ENCODE results near the gene NUMB. TPM values are rescaled to one million over a fixed set of nuclear protein-coding genes. Genes with fewer than 3 reads are reported as not detected.

Gene NUMB
- total RNA-seq, 1 donor from 2014 or later = 33.1 TPM

DNA sequence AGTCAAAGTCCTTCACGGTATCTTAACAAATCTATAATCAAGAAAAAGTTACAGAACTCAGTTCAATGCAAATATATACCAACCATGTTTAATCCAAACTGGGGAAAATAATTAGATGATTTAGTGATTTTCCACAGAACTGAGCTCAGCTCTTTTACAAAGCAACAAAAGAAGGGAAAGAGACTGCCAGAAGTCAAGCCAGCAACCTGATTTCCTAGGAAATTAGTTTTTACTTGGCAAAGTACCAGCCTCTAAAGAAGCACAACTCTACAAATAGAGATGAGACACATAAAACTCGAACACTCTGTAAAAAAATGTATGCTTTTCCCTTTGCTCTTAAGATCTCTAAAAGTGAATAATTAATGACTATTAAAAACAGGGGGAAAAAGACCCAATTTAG is 19.4 kb downstream of the NUMB start:
- DNase-seq (ENCODE audit: low read depth) = no peak
- no peaks in the 10 kb centered on the region for H3K36me3 ChIP-seq (ENCODE audit: control insufficient read depth, insufficient read depth, low read length)
- TF ChIP-seq CTCF (IDR thresholded peaks at IDR 0.05; ENCODE audit: insufficient read depth, low read length, poor library complexity, severe bottlenecking) = no peak
- no peaks in the 10 kb centered on the region for H3K27me3 ChIP-seq (ENCODE audit: control insufficient read depth, insufficient read depth, low read length)
- no peak overlapping the region for H3K4me3 ChIP-seq (ENCODE audit: low read depth, low read length)

- TF ChIP-seq CTCF (IDR thresholded peaks at IDR 0.05; ENCODE audit: insufficient read depth, low read length, poor library complexity, severe bottlenecking) = no peak
- Histone ChIP-seq H3K4me3 (ENCODE audit: low read depth, low read length) (no peak overlapping the region), H3K27me3 (ENCODE audit: control insufficient read depth, insufficient read depth, low read length) (no peaks in the 10 kb centered on the region), H3K36me3 (ENCODE audit: control insufficient read depth, insufficient read depth, low read length) (no peaks in the 10 kb centered on the region)
- no peak for DNase-seq (ENCODE audit: low read depth)
Observed at GRCh38 chr14:73437206-73437605, 21.1 kb downstream of the NUMB start.

DNA sequence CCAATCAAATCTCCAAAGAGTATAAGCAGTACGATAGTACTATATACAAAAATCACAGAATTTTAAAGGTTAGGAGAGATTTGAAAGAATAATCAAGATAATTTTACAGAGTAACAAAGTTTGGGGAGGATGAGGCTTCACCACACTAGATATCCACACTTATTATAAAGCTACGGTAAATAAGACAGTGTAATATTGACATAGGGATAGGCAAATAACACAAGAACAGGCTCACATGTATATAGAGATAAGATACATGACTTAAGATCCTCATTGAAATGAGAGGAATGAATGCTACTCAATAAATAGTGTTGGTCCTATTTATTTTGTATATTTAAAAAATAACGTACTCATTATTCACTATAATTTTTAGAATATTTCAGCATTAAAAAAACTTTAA is 26.2 kb downstream of the NUMB start:
- TF ChIP-seq CTCF (IDR thresholded peaks at IDR 0.05; ENCODE audit: insufficient read depth, low read length, poor library complexity, severe bottlenecking) = no peak
- DNase-seq (ENCODE audit: low read depth) = no peak
- no peak overlapping the region for H3K4me3 ChIP-seq (ENCODE audit: low read depth, low read length)
- H3K36me3 ChIP-seq (ENCODE audit: control insufficient read depth, insufficient read depth, low read length) = no peaks in the 10 kb centered on the region
- no peaks in the 10 kb centered on the region for H3K27me3 ChIP-seq (ENCODE audit: control insufficient read depth, insufficient read depth, low read length)

- no peak overlapping the region for H3K4me3 ChIP-seq (ENCODE audit: low read depth, low read length)
- DNase-seq (ENCODE audit: low read depth) = no peak
- TF ChIP-seq CTCF (IDR thresholded peaks at IDR 0.05; ENCODE audit: insufficient read depth, low read length, poor library complexity, severe bottlenecking) = no peak
- no peaks in the 10 kb centered on the region for H3K36me3 ChIP-seq (ENCODE audit: control insufficient read depth, insufficient read depth, low read length)
- H3K27me3 ChIP-seq (ENCODE audit: control insufficient read depth, insufficient read depth, low read length) = no peaks in the 10 kb centered on the region
Observed at GRCh38 chr14:73428353-73428824, 30.0 kb downstream of the NUMB start.

- Histone ChIP-seq H3K4me3 (ENCODE audit: low read depth, low read length) (no peak overlapping the region), H3K36me3 (ENCODE audit: control insufficient read depth, insufficient read depth, low read length) (no peaks in the 10 kb centered on the region), H3K27me3 (ENCODE audit: control insufficient read depth, insufficient read depth, low read length) (no peaks in the 10 kb centered on the region)
- no peak for DNase-seq (ENCODE audit: low read depth)
- TF ChIP-seq CTCF (IDR thresholded peaks at IDR 0.05; ENCODE audit: insufficient read depth, low read length, poor library complexity, severe bottlenecking) = no peak
Observed at GRCh38 chr14:73427516-73428264, 30.7 kb downstream of the NUMB start.

- no peaks in the 10 kb centered on the region for H3K27me3 ChIP-seq (ENCODE audit: control insufficient read depth, insufficient read depth, low read length)
- no peak for DNase-seq (ENCODE audit: low read depth)
- no peak overlapping the region for H3K4me3 ChIP-seq (ENCODE audit: low read depth, low read length)
- TF ChIP-seq CTCF (IDR thresholded peaks at IDR 0.05; ENCODE audit: insufficient read depth, low read length, poor library complexity, severe bottlenecking) = no peak
- H3K36me3 ChIP-seq (ENCODE audit: control insufficient read depth, insufficient read depth, low read length) = no peaks in the 10 kb centered on the region
Observed at GRCh38 chr14:73426877-73427276, 31.5 kb downstream of the NUMB start.

All from kidney epithelial cell (primary cell).